ENCODE results near the gene KRTAP10-9. TPM values are rescaled to one million over a fixed set of nuclear protein-coding genes. Genes with fewer than 3 reads are reported as not detected.

KRTAP10-9 gene
- total RNA-seq, 2 donors from 2014 or later = not detected

DNA sequence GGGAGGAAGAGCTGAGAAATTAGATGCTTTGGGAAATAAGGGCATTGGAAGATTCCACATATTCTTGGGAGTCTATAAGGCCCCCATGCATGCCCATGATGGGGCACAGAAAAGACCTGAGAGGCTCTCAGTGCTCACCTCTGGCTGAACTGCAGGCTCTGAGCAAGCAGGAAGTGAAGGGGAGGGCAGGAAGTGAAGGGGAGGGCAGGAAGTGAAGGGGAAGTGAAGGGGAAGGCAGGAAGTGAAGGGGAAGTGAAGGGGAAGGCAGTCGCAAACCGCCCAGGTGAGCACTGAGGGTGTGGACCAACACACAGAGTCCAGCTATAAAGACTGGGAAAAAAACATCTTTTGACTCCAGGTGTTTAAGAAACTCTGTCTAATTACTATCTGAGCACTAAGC, 3.5 kb downstream of the KRTAP10-9 start:
- Histone ChIP-seq H3K27me3 (ENCODE audit: control insufficient read depth, insufficient read depth, low read length, poor library complexity, severe bottlenecking) (no peaks in the 10 kb centered on the region), H3K4me3 (ENCODE audit: low read length) (no peak overlapping the region), H3K9ac (ENCODE audit: extremely low read depth, low read length, poor library complexity, severe bottlenecking) (no peak overlapping the region), H3K9me3 (ENCODE audit: control insufficient read depth, low read length) (peaks cover 11% of the 10 kb centered on the region), H3K36me3 (ENCODE audit: control insufficient read depth, insufficient read depth, low read length) (no peaks in the 10 kb centered on the region), H3K27ac (ENCODE audit: low read depth, low read length) (no peak overlapping the region), H3K4me1 (ENCODE audit: control insufficient read depth, insufficient read depth, low read length) (no peaks in the 10 kb centered on the region)
- H3K4me3 Mint-ChIP-seq = no peak overlapping the region
- no peaks in the 10 kb centered on the region for H3K4me1 Mint-ChIP-seq
- H3K36me3 Mint-ChIP-seq (ENCODE audit: low read depth) = peaks cover 3% of the 10 kb centered on the region
- 88 to 100% methylated on average over 2 of the region's 2 CpGs for WGBS, 2 experiments (ENCODE audit: insufficient coverage in 1 of 2, insufficient read length in 1 of 2)
- H3K27ac Mint-ChIP-seq = no peak overlapping the region
- peaks cover 3% of the 10 kb centered on the region for H3K27me3 Mint-ChIP-seq (ENCODE audit: insufficient read depth)
- peak; percentile 9 for DNase-seq
- peaks cover 18% of the 10 kb centered on the region for H3K9me3 Mint-ChIP-seq
- TF ChIP-seq, protein P1, sequence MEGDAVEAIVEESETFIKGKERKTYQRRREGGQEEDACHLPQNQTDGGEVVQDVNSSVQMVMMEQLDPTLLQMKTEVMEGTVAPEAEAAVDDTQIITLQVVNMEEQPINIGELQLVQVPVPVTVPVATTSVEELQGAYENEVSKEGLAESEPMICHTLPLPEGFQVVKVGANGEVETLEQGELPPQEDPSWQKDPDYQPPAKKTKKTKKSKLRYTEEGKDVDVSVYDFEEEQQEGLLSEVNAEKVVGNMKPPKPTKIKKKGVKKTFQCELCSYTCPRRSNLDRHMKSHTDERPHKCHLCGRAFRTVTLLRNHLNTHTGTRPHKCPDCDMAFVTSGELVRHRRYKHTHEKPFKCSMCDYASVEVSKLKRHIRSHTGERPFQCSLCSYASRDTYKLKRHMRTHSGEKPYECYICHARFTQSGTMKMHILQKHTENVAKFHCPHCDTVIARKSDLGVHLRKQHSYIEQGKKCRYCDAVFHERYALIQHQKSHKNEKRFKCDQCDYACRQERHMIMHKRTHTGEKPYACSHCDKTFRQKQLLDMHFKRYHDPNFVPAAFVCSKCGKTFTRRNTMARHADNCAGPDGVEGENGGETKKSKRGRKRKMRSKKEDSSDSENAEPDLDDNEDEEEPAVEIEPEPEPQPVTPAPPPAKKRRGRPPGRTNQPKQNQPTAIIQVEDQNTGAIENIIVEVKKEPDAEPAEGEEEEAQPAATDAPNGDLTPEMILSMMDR (conservative IDR thresholded peaks at IDR 0.05) = no peak

DNA sequence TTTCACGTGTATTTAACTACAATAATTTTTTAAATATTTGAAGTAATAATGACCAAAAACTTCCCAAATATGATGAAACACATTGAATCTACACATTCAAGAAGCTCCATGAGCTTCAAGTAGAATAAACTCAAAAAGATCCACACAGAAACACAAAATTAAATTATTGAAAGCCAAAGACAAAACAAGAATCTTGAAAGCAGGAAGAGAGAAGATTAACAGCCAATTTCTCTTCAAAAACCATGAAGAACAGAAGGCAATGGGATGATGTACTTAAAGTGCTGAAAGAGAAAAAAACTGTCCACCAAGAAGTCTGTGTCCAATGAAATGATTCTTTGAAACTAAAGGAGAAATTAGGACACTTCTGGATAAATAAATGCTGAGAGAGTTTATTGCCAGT, 5.2 kb downstream of the KRTAP10-9 start:
- Histone ChIP-seq H3K9ac (ENCODE audit: extremely low read depth, low read length, poor library complexity, severe bottlenecking) (no peak overlapping the region), H3K4me3 (ENCODE audit: low read length) (no peak overlapping the region), H3K4me1 (ENCODE audit: control insufficient read depth, insufficient read depth, low read length) (no peaks in the 10 kb centered on the region), H3K27me3 (ENCODE audit: control insufficient read depth, insufficient read depth, low read length, poor library complexity, severe bottlenecking) (no peaks in the 10 kb centered on the region), H3K27ac (ENCODE audit: low read depth, low read length) (no peak overlapping the region), H3K36me3 (ENCODE audit: control insufficient read depth, insufficient read depth, low read length) (no peaks in the 10 kb centered on the region), H3K9me3 (ENCODE audit: control insufficient read depth, low read length) (peaks cover 11% of the 10 kb centered on the region)
- TF ChIP-seq, protein P1 (conservative IDR thresholded peaks at IDR 0.05) = no peak
- Mint-ChIP-seq H3K27me3 (ENCODE audit: insufficient read depth) (peaks cover 2% of the 10 kb centered on the region), H3K36me3 (ENCODE audit: low read depth) (peaks cover 3% of the 10 kb centered on the region), H3K4me1 (no peaks in the 10 kb centered on the region), H3K4me3 (no peak overlapping the region), H3K9me3 (peaks cover 18% of the 10 kb centered on the region), H3K27ac (no peak overlapping the region)
- no peak for DNase-seq
- no CpG with 5 or more reads among the region's 1 CpG for WGBS, 2 experiments (ENCODE audit: insufficient coverage in 1 of 2, insufficient read length in 1 of 2)

DNA sequence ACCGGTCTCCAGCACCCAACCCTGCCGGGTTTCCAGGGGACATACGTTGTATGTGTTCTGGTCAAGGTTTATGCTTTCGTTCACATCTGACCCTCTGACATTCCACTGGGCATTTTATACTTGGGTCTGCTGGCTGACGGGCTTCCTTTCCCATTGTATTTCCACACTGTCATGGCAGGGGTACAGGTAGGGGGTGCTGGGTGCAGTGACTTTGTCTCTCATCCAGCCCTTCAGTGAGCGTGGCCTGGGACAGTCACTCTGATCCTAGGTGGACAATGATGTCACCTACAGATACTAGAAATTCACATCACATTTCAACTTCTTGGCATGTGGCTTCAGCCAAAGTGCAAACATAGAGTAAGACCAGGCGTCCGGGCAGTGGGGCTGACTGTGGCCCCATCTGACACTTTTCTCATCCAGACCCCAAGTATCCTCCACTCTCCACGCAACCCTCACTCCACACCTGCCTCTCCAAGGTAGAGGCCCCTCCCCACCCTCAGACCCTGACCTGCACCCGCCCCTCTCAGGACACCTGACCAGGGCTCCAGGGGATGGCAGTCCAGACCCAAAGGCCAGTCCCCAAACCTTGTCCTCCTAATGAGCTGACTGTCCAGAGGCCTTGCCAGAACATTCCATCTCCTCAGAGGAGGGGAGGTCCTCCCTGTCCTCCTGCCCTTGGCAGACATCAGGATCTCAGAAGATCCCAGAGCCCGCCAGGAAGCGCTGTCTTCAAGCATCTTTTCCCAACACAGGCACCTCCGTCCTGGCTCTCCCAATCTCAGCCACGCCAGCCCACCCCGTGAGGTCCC, 9.5 kb downstream of the KRTAP10-9 start:
- TF ChIP-seq, protein P1 (conservative IDR thresholded peaks at IDR 0.05) = no peak
- Histone ChIP-seq H3K4me3 (ENCODE audit: low read length) (no peak overlapping the region), H3K27me3 (ENCODE audit: control insufficient read depth, insufficient read depth, low read length, poor library complexity, severe bottlenecking) (no peaks in the 10 kb centered on the region), H3K36me3 (ENCODE audit: control insufficient read depth, insufficient read depth, low read length) (no peaks in the 10 kb centered on the region), H3K27ac (ENCODE audit: low read depth, low read length) (no peak overlapping the region), H3K4me1 (ENCODE audit: control insufficient read depth, insufficient read depth, low read length) (no peaks in the 10 kb centered on the region), H3K9me3 (ENCODE audit: control insufficient read depth, low read length) (peaks cover 11% of the 10 kb centered on the region), H3K9ac (ENCODE audit: extremely low read depth, low read length, poor library complexity, severe bottlenecking) (no peak overlapping the region)
- Mint-ChIP-seq H3K4me1 (peaks cover 2% of the 10 kb centered on the region), H3K4me3 (no peak overlapping the region), H3K36me3 (ENCODE audit: low read depth) (peaks cover 3% of the 10 kb centered on the region), H3K9me3 (peaks cover 21% of the 10 kb centered on the region), H3K27me3 (ENCODE audit: insufficient read depth) (peaks cover 2% of the 10 kb centered on the region), H3K27ac (no peak overlapping the region)
- peak; percentile 5 for DNase-seq
- 88 to 94% methylated on average over 9 to 15 of the region's 15 CpGs for WGBS, 2 experiments (ENCODE audit: insufficient coverage in 1 of 2, insufficient read length in 1 of 2)

All from endodermal cell (in vitro differentiated cells).